GM18861 (cell line): ENCODE results near the gene TRIM50.
A peak's percentile ranks its signal among the peaks of the same experiment; 100 is the strongest.
"Not testable (repeated sequence)": the region's sequence is repeated elsewhere in the genome, so short reads cannot be mapped to it uniquely, and the experiment has no call there.

Experiments used
- ATAC-seq: cut with Tn5 transposase; IDR thresholded peaks from one replicate; pipeline ENCODE4 v1.9.1; 2021; ENCODE audit not compliant: unreplicated experiment

Gene TRIM50

DNA sequence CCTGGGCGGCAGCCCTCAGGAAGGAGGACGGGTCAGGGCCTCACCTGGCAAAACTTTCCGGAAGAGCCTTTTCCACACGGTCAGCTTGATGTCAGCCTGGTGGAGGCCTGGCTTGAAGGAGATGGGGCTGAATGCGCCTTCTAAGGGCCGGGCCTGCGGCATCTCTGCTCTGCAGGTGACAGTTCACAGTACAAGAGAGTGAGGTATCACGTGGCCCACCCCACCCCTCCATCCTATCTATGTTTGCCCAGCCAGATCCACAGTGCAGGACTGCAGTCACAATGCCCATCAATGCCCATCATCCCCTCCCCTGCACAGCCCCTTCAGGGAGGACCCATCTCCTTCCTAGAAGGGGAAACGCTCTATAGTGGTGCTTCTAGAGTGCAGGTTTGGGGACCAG, 11.4 kb downstream of the TRIM50 start:
- ATAC-seq = no peak

DNA sequence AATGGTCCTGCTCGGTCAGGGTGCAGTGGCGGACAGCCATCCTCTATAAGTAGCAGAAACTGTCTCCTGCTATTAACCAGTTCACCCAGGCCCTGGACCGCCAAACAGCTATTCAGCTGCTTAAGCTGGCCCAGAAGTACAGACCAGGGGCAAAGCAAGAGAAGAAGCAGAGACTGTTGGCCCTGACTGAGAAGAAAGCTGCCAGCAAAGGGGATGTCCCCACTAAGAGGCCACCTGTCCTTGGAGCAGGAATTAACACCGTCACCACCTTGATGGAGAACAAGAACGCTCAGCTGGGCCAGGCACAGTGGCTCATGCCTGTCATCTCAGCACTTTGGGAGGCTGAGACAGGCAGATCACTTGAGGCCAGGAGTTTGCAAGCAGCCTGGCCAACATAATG, 13.6 kb downstream of the TRIM50 start:
- no peak for ATAC-seq

DNA sequence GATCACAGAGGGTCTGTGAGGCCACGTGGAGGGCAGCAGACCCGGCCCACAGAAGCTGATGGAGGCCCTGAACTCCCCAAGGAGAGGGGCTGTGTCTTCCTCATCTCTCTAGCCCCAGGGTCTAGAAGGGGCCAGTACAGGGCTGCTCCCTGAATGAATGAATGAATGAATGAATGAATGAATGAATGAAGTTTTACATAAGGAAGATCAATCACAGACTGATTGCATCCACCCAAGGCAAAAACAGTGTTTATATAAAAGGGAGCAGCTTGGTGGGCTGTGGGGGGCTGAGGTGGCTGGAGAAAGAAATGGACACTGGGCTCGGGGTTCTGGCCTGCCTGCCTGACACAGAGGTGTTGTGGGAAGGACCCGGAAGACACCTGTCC, 14.4 kb downstream of the TRIM50 start:
- no peak for ATAC-seq

DNA sequence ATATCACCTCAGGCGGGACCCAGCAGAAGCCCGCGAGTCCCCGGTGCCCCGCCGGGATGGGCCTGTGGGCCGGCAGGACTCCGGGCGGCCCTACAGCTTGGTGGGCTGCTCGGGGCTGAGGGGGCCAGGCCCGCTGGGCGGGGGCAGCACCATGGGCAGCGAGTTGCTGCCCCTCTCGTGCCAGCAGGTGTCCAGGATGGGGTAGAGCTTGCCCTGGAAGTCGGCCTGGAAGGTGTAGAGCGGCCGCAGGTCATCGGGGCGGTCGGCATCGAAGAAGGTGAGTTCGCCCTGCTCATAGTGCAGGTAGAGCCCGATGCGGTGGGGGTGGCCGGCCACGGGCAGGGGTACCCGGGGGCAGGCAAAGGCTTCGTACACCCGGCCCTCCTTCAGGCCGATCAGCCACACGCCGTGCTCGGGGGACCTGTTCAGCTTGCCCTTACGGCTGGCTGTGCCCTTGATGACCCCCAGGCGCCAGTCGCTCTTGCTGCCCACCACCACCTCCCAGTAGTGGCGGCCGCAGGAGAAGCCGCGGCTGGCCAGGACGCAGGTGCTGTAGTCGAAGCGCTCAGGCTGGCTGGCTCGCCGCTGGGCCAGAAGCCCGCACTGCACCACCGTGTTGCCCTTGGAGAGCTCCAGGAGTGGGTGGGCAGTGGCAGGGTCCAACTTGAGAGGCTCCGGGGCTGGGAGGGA, 14.9 kb downstream of the TRIM50 start:
- ATAC-seq = no peak

DNA sequence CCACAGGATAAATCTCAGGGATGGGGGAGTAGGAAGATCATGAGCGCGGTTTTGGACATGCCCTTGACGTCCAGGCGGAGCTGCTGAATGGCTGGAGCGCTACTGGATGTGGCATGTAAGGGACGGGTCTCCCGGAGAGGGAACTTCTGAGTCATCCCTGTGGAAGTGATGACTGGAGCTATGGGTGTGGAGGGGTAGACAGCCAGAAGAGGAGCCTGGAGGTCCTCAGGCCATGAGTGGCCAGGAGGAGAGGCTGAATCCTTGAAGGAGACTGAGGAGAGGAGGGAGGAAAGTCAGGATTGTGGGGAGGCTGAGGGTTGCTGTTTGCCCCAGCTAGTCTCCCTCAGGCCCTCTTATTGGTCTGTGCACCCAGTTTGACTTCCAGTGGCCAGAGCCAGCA, 16.5 kb downstream of the TRIM50 start:
- not testable (repeated sequence) for ATAC-seq

DNA sequence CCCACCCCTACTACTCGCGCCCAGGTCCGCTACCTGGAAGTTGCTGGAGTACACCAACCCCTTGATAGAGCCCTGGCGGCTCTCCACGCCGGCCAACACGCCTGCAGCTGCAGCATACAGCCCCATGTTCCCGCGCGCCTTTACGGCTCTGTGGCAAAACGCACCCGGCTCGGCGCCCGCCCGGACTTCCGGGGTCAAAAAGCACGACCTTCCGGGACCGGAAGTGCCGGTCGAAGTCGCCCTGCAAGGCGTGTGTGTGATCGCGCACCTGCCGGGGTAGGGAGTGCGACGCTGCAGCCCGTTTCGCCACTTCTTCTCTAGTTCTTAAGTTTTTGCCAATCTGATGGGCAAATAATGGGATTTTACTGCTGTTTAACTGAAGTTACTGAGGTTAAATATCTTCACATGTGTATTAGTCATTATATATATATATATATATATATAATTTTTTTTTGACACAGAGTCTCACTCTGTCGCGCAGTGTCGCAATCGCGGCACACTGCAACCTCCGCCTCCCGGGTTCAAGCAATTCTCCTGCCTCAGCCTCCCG, 19.1 kb downstream of the TRIM50 start, which contains the start of gene NSUN5:
TSS of gene NSUN5 (minus strand) at position 162 of the 550 bp plus-strand sequence. CDS start at position 126, 36 bp downstream.
- ATAC-seq = peak; percentile 80

DNA sequence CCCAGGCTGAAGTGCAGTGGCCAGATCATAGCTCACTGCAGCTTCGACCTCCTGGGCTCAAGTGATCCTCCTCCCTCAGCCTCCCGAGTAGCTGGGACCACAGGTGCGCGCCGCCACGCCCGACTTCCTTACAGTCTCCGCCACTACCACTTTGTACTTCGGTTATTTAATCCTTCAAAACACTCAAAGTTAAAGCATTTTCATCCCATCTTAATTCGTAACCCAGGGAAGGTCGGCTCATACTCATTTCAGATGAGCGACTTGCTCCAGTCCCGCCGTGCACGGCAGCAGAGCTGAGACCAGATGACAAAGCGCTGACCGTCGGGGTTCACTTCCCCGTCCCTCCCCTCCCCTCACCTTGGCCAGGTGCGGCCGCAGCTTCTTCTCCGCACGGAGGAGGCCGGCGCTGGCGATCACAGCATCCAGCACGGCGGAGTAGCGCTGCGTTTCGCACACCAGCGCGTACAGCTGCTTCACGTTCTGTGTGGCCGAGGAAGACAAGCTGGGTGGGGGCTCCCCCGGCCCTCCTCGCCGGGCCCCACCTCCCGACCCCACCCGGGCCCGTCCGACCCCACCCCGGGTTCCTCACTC, 19.7 kb downstream of the TRIM50 start:
- peak; percentile 24 for ATAC-seq

DNA sequence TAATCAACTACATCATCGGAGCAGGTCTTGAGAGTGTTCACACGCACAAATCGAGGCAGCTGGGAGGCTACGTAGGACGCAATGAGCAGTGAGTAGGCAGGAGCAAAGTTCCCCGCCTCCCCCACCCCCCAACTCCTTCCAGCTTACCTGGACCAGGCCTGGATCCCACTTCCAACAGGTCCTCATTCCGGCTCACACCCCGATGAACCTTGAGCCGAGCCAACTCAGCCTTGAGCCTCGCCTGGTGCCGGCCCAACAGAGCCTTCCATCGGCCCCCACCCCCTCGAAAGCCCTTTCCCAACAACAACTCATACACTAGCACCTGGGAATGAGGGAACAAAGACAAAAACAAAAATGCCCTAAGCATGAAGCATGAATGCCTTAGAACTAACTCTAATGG, 20.4 kb downstream of the TRIM50 start:
- ATAC-seq = no peak

DNA sequence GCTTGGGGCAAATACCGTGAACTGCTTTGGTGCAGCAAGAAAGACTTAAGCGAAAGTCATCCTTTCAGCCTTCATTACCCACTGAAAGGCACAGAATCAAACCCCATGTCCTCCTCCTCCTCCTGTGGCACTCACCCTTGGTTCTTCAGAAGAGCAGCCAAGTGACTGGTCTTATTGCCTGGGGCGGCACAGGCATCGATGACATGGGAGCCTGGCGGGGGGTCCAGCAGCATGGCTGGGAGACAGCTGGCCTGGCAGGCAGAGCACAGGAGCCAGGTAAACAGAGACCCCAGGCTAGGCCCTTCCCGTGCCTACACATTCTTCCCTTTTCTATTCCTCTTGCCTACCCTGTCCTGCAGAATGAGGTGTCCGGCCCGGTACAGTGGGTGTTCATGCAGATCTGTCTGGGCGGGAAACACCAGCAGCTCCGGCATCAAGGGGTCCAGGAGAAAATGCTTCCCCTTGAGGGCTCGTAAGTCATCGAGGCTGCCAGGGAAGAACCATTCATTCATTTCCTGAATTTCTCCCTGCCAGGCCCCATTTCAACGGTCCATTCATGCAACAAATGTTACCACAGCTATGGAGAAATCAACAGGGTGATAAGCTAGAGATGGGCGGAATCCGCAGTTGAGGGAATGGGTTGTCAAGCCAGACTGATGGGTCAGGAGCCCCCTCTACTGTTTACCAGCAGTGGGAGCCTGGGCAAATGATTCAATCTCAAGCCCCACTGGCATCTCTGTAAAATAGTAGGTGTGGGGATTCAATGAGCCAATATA, 23.1 kb downstream of the TRIM50 start:
- ATAC-seq = not testable (repeated sequence)

DNA sequence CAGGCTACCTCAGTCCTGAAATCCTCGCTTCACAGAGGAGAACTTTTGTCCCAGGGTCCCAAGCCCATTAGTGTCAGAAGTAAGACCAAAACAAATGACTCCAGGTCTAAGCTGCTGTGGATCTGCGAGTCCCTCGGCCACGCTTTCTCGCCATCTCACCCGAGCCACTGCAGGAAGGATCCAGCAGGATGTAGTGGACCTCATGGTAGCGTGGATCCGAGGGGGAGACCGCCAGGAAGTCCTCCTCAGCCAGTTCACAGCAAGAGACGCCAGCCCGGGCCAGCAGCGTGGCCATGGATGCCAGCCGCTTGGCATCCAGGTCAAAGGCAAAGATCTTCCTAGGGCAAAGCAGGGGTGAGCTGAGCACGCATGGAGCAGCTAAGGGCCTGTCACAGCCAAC, 23.8 kb downstream of the TRIM50 start:
- ATAC-seq = no peak

DNA sequence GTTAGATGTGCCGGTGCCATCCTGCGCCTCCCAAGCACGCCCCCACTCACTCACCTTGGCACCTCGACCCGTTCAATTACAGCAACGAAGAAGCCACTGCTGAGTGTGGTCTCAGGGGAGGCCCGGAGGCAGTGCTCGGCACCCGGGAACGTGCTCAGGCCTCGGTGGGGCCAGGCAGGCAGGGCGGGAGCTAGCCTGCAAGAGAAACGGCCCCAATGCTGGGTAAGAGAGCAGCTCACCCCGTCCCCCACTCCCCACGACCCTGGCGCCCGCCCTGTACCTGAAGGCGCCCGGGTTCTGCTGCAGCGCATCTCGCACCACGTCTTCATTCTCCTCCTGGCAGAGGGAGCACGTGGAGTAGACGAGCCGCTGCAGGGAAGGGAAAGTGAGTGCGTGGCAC, 24.3 kb downstream of the TRIM50 start:
- ATAC-seq = no peak

DNA sequence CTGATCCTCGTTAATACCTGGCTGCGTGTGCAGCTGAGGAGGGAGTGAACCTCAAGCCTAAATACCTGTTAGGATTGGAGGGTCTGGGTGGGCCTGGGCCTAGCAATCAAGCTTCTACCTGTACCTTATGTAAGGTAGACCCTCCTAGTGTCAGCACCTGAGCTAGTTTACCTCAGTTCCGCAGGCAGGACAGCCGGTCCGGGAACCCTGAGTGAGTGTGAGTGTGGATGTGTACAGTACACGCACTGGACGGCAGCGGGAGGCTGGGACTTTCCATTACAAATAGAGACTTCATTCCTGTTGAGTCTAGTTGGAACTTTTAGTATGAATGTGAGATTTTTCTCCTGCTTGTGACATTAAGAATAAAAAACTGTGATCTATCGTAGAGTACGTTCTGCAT, 25.0 kb downstream of the TRIM50 start:
- not testable (repeated sequence) for ATAC-seq

DNA sequence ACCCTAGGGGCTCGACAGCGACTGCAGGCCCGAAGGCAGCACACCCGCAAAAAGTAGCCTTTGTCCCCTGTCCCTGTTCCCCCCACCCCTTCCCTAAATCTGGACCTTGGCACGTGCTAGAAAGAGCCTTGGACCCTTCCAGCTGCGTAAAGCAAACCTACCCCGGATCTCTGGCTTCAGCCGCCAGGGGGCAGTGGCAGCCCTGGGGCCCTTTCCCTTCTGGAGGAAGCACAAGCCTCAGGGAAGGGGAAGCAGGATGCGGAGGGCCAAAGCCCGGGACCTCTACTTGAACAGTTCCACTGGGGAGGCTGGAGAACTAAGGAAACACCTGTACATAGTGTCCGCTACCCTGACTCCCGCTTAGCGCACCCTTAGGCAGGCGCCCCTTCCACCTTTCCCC, 26.8 kb downstream of the TRIM50 start:
- ATAC-seq = not testable (repeated sequence)

DNA sequence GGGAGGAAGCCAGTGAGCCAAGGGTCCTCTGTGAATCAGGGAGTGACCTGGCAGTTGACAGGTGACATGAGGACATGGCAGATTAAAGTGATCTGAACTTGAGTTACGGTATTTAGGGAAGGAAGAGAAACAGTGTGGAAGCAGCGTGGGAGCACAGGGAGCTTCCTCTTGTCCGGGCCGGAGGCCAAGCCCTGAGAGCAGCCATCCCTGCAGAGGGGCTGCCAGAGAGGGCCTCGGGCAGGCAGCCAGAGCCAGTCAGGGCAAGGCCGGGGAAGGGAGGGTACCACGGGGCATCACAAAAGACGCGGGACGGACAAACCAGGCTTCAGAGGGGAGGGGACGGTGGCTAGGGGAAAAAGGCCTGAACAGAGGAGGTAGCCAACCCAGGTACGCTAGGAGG, 28.1 kb downstream of the TRIM50 start:
- not testable (repeated sequence) for ATAC-seq

DNA sequence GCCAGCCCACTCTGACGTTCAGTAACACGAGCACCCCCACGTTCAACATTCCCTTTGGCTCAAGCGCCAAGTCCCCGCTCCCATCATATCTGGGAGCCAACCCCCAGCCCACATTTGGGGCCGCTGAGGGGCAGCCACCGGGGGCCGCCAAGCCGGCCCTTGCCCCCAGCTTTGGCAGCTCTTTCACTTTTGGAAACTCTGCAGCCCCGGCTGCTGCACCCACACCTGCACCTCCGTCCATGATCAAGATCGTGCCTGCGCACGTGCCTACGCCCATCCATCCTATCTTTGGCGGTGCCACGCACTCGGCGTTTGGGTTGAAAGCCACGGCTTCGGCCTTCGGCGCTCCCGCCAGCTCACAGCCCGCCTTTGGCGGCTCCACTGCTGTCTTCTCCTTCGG, 30.2 kb downstream of the TRIM50 start:
- not testable (repeated sequence) for ATAC-seq

DNA sequence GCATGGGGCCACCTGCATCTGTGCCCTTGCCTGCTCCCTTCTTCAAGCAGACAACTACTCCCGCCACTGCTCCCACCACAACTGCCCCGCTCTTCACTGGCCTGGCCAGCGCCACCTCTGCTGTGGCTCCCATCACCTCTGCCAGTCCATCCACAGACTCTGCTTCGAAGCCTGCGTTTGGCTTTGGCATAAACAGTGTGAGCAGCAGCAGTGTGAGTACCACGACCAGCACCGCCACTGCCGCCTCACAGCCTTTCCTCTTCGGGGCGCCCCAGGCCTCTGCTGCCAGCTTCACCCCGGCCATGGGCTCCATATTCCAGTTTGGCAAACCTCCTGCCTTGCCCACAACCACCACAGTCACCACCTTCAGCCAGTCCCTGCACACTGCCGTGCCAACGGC, 30.6 kb downstream of the TRIM50 start:
- ATAC-seq = not testable (repeated sequence)

DNA sequence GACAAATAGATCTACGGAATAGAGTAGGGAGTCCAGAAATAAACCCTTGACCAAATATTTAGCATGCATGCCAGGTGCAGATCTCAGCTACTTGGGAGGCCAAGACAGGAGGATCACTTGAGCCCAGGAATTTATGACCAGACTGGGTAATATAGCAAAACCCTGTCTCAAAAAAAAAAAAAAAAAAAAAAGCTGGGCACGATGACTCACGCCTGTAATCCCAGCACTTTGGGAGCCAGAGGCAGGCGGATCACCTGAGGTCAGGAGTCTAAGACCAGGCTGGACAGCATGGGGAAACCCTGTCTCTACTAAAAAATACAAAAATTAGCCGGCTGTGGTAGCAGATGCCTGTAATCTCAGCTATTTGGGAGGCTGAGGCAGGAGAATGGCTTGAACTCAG, 50.7 kb downstream of the TRIM50 start:
- not testable (repeated sequence) for ATAC-seq

DNA sequence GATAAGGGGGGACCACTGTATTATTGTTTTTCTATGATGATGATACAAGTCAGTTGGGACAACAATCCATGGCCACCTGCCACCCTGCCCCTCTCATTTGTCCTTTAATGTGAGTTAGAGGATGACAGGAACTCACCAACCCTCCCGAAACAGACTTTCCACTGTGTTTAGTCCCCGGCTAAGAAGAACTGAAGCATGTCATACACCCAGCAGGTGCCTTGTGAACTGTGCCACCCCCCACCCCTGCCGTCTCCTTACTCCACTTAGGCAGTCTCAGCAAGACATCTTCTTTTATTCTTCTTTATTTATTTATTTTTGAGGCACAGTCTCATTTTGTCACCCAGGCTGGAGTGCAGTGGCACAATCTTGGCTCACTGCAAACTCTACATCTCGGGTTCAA, 60.1 kb downstream of the TRIM50 start:
- ATAC-seq = not testable (repeated sequence)

DNA sequence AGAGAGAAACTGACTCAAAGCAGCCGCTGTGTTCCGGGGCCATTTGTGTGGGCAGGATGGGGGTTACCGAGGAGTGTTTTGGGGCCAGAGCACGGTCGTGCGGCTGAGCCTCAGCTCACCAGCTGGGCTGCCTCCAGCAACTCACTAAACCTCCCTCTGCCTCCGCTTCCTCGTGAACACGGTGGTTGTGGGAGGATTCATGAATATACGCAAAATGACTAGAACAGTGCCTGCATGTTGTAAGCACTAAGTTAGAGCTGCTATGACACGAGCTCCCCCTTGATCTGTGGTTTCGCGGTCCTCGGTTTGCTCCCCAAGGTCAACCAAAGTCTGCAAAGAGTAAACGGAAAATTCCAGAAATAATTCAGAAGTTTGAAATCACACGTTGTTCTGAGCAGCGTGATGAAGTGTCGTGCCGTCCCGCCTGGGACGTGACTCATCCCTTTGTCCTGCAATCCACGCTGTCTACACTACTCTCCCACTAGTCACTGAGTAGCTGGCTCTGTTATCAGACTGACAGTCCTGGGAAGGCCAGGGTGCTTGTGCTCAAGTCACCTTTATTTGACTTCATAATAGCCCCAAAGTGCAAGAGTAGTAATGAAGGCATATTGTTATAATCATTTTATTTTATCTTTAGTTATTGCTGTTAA, 61.0 kb downstream of the TRIM50 start:
- peak; percentile 63 for ATAC-seq
